Left lung (tissue), 10 donors: ENCODE results near the gene VPS13D. TPM values are rescaled to one million over a fixed set of nuclear protein-coding genes. Genes with fewer than 3 reads are reported as not detected.

ENCODE experiments used
- ATAC-seq: fragments of 200-7000 bp; cut with Tn5 transposase; one replicate; pipeline ENCODE4 v1.9.1; 2020; ENCODE audit warnings: moderate library complexity
- DNase-seq, 4 donors: peaks; one replicate each; pipeline ENCODE4 v3.0.0-alpha.2; 2013 to 2020
- H3K27ac ChIP-seq, 2 donors: fragments of 200-600 bp; sonication (generic) in 1 of 2; one replicate each; pipeline versions ENCODE4 v1.5.0 to v1.8.0; 2020 to 2021
- H3K27me3 ChIP-seq, 2 donors: fragments of 200-600 bp; sonication (generic) in 1 of 2; one replicate each; pipeline versions ENCODE4 v1.5.0 to v1.8.0; 2020 to 2021
- H3K36me3 ChIP-seq, 2 donors: fragments of 200-600 bp; sonication (generic) in 1 of 2; one replicate each; pipeline versions ENCODE4 v1.5.0 to v1.8.0; 2020 to 2021
- H3K4me1 ChIP-seq, 2 donors: fragments of 200-600 bp; one replicate each; pipeline ENCODE4 v1.8.0; 2021
- H3K4me3 ChIP-seq, 2 donors: fragments of 200-600 bp; sonication (generic) in 1 of 2; one replicate each; pipeline versions ENCODE4 v1.5.0 to v1.8.0; 2020 to 2021; ENCODE audit warnings: mild to moderate bottlenecking in 1 of 2
- H3K9me3 ChIP-seq, 2 donors: fragments of 200-600 bp; sonication (generic) in 1 of 2; one replicate each; pipeline versions ENCODE4 v1.5.0 to v1.8.0; 2020 to 2021
- CTCF ChIP-seq, 2 donors: fragments of 200-600 bp; sonication (generic) in 1 of 2; IDR thresholded peaks; one replicate each; pipeline versions ENCODE4 v1.5.0 to v1.8.0; 2021; ENCODE audit warnings: antibody characterized with exemption in 2 of 2
- intact Hi-C, 2 donors: fragments of 100-400 bp; cut with DNase I; formaldehyde crosslinking; loops; one replicate each; pipeline versions ENCODE4 v1.11.2 to v1.14.2; 2022
- polyA plus RNA-seq, 6 donors: library from polyadenylated mRNA; unstranded; fragments of 120-200 nt; gene quantifications; one replicate each; pipeline ENCODE4 v1.2.1, GENCODE V29; 2013; ENCODE audit not compliant: insufficient read length in 6 of 6
- total RNA-seq, 2 donors: library from RNA; stranded (reverse); fragmentation: NEBNext Ultra II Directional; extraction: Animal tissue kit (Norgen Biotek cat#: 25700); gene quantifications; one replicate each; pipeline ENCODE4 v1.2.1, GENCODE V29; 2021
- donor health status: DM: no; HTN: yes; CAD: no.
- donor health status: DM: no; HTN: no; CAD: no.

The VPS13D gene
- total and polyA plus RNA-seq, 8 donors: 26.6 to 62.3 (median 30.2) TPM

DNA sequence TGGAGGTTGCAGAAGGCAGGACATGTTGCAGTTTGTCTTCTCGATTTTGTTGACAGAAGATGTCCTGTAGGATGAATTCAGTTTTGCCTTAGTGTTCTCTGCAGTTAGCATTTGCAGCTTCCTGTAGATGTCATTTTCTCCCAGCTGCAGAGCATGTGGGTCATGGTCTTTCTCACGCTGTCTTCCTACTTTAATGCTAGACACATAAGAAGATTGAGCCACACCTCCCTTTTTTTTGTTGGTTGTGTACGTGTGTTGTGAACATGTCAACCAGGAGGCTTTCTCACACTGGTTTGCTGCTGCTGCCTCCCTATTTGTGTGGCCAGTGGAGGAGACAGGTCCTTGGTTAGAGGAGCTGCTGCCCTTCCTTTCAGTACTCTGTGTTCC lies 110.7 kb downstream of the VPS13D start:
- no peaks in the 10 kb centered on the region for H3K9me3 ChIP-seq
- no peak overlapping the region for H3K4me3 ChIP-seq
- H3K27me3 ChIP-seq: no peaks in the 10 kb centered on the region
- H3K27ac ChIP-seq: no peak overlapping the region
- peaks cover 0 to 28% of the 10 kb centered on the region in 2 donors for H3K36me3 ChIP-seq
- peaks cover 13 to 24% of the 10 kb centered on the region in 2 donors for H3K4me1 ChIP-seq
- DNase-seq (no peak), ATAC-seq (no peak)
- no peak for TF ChIP-seq CTCF (IDR thresholded peaks at IDR 0.05)
- intact Hi-C loops: no loop called here

- no peak for TF ChIP-seq CTCF (IDR thresholded peaks at IDR 0.05)
- Histone ChIP-seq H3K36me3 (peaks cover 0 to 30% of the 10 kb centered on the region in 2 donors), H3K9me3 (no peaks in the 10 kb centered on the region), H3K4me3 (no peak overlapping the region), H3K27ac (no peak overlapping the region), H3K4me1 (peaks cover 13 to 29% of the 10 kb centered on the region in 2 donors), H3K27me3 (no peaks in the 10 kb centered on the region)
- DNase-seq: no peak
- intact Hi-C loops: no loop called here
- ATAC-seq: no peak
Measured at GRCh38 chr1:12341667-12342066, 111.8 kb downstream of the VPS13D start.

GRCh38 chr1:12342401-12343003 lies 112.7 kb downstream of the VPS13D start:
- Histone ChIP-seq H3K27me3 (no peaks in the 10 kb centered on the region), H3K36me3 (peaks cover 0 to 34% of the 10 kb centered on the region in 2 donors), H3K4me1 (peaks cover 13 to 29% of the 10 kb centered on the region in 2 donors), H3K4me3 (no peak overlapping the region), H3K9me3 (no peaks in the 10 kb centered on the region), H3K27ac (peak overlapping the region in 1 of 2 donors; percentile 37)
- peak; percentile 68 for ATAC-seq
- no peak for DNase-seq
- TF ChIP-seq CTCF (IDR thresholded peaks at IDR 0.05): no peak
- intact Hi-C loops: no loop called here

GRCh38 chr1:12343823-12344487 lies 114.1 kb downstream of the VPS13D start:
- H3K27ac ChIP-seq: peak overlapping the region; percentile 22 to 79
- intact Hi-C loops: no loop called here
- no peak overlapping the region for H3K4me3 ChIP-seq
- no peak for DNase-seq
- peaks cover 13 to 29% of the 10 kb centered on the region in 2 donors for H3K4me1 ChIP-seq
- ATAC-seq: peak; percentile 9
- H3K27me3 ChIP-seq: no peaks in the 10 kb centered on the region
- TF ChIP-seq CTCF (IDR thresholded peaks at IDR 0.05): no peak
- H3K36me3 ChIP-seq: peaks cover 0 to 40% of the 10 kb centered on the region in 2 donors
- no peaks in the 10 kb centered on the region for H3K9me3 ChIP-seq

DNA sequence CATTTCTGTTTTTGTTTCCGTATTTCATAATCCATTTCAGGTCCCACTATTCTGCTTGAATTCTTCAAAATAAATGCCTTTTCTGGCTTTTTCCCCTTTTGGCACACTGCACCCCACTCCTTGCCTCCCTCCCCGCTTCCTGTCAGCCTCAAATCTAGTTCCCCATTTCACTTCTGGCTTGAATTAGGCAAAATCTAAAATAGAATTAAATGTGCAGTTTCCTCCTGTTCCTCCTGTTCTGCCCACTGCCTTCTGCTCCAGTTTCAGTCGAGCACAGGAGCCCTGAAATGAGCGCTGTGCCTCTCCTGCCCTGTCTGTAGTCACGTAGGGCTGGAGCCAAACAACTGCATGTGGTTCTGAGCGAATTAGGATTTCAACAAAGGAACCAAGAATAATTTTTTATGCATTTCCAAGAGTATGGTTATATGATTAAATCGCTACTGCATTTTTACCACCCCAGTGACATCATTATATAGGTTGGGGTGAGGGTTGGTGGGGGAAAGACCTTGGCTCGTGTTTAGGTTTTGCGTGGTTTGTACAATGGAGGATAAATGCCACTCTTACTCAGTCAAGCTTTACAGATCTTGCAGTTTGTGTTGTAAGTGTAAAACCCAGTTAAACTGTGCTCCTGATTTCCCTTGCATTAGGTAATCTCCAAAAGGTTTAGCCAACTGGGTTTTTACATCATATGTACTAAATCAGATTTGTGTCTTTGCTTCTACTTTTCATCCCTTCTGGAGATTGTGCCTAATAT lies 114.9 kb downstream of the VPS13D start:
- Histone ChIP-seq H3K4me1 (peaks cover 13 to 29% of the 10 kb centered on the region in 2 donors), H3K27me3 (no peaks in the 10 kb centered on the region), H3K27ac (peak overlapping the region; percentile 16 to 79), H3K4me3 (no peak overlapping the region), H3K9me3 (no peaks in the 10 kb centered on the region), H3K36me3 (peaks cover 7 to 47% of the 10 kb centered on the region in 2 donors)
- intact Hi-C loops: no loop called here
- DNase-seq: peak in 1 of 4 donors; percentile 43
- TF ChIP-seq CTCF (IDR thresholded peaks at IDR 0.05): no peak
- ATAC-seq: peak; percentile 37
